Neural cell (in vitro differentiated cells): ENCODE results near the gene PPP1R11. TPM values are rescaled to one million over a fixed set of nuclear protein-coding genes. Genes with fewer than 3 reads are reported as not detected.
A peak's percentile ranks its signal among the peaks of the same experiment; 100 is the strongest.

ENCODE experiments used
- H2AFZ ChIP-seq: fragments of 200-600, 300-800 bp; sonication (generic), shearing (Covaris generic); 2 replicates; pipeline ENCODE4 v1.6.0; 2014; ENCODE audit warnings: low read depth, mild to moderate bottlenecking, antibody characterized with exemption, low read length, moderate library complexity
- H3F3A ChIP-seq: fragments of 200-600 bp; shearing (Covaris generic); 2 replicates; pipeline ENCODE4 v1.6.1; 2016; ENCODE audit warnings: mild to moderate bottlenecking, moderate library complexity, mixed read lengths, antibody characterized with exemption, low read length; ENCODE audit not compliant: insufficient read depth, poor library complexity, severe bottlenecking
- H3K27ac ChIP-seq: fragments of 200-600, 300-800 bp; sonication (generic), shearing (Covaris generic); 2 replicates; pipeline ENCODE4 v1.5.1; 2014; ENCODE audit warnings: mild to moderate bottlenecking, low read length, moderate library complexity
- H3K27me3 ChIP-seq: fragments of 300-800, 200-600 bp; sonication (generic), shearing (Covaris generic); 2 replicates; pipeline ENCODE4 v1.6.0; 2014; ENCODE audit warnings: mild to moderate bottlenecking, low read depth, low read length, moderate library complexity; ENCODE audit not compliant: insufficient read depth
- H3K36me3 ChIP-seq: fragments of 300-800, 200-600 bp; sonication (generic), shearing (Covaris generic); 2 replicates; pipeline ENCODE4 v1.5.1; 2014; ENCODE audit warnings: mild to moderate bottlenecking, antibody characterized with exemption, low read length, moderate library complexity; ENCODE audit not compliant: insufficient read depth
- H3K4me2 ChIP-seq: fragments of 300-800, 200-600 bp; sonication (generic), shearing (Covaris generic); 2 replicates; pipeline ENCODE4 v1.6.0; 2014; ENCODE audit warnings: mild to moderate bottlenecking, low read length
- H3K4me3 ChIP-seq: fragments of 300-800, 200-600 bp; sonication (generic), shearing (Covaris generic); 2 replicates; pipeline ENCODE4 v1.5.1; 2014; ENCODE audit warnings: mild to moderate bottlenecking, low read length, moderate library complexity
- H3K79me2 ChIP-seq: fragments of 200-600 bp; shearing (Covaris generic); replicated peaks from 2 replicates; pipeline ENCODE4 v1.6.0; 2014; ENCODE audit warnings: mild to moderate bottlenecking, low read length, moderate library complexity; ENCODE audit not compliant: insufficient read depth
- H3K9ac ChIP-seq: fragments of 300-800, 200-600 bp; sonication (generic), shearing (Covaris generic); 2 replicates; pipeline ENCODE4 v1.6.1; 2016; ENCODE audit warnings: mild to moderate bottlenecking, low read length, mixed read lengths
- H3K9me2 ChIP-seq: fragments of 200-600 bp; shearing (Covaris generic); 2 replicates; pipeline ENCODE4 v1.6.1; 2016; ENCODE audit warnings: mild to moderate bottlenecking, low read length, mixed read lengths; ENCODE audit not compliant: insufficient read depth
- H3K9me3 ChIP-seq: fragments of 200-600, 300-800 bp; sonication (generic), shearing (Covaris generic); 2 replicates; pipeline ENCODE4 v1.6.1; 2016; ENCODE audit warnings: mild to moderate bottlenecking, mixed run types, low read length, moderate library complexity, mixed read lengths
- H4K20me1 ChIP-seq: fragments of 200-600 bp; shearing (Covaris generic); 2 replicates; pipeline ENCODE4 v1.6.1; 2016; ENCODE audit warnings: mild to moderate bottlenecking, mixed run types; ENCODE audit not compliant: insufficient read depth
- CTCF ChIP-seq: fragments of 450-650 bp; IDR thresholded peaks from 2 replicates; pipeline ENCODE4 v1.5.1; 2014; ENCODE audit warnings: antibody characterized with exemption, mild to moderate bottlenecking, moderate library complexity; ENCODE audit not compliant: poor library complexity, severe bottlenecking
- EP300 ChIP-seq: fragments of 450-650 bp; conservative IDR thresholded peaks from 2 replicates; pipeline ENCODE4 v1.6.1; 2014; ENCODE audit warnings: antibody characterized with exemption, mild to moderate bottlenecking, moderate library complexity; ENCODE audit not compliant: poor library complexity, severe bottlenecking
- EZH2 ChIP-seq: fragments of 200-600, 300-800 bp; shearing (Covaris generic), sonication (generic); IDR thresholded peaks from 2 replicates; pipeline ENCODE4 v1.6.1; 2014; ENCODE audit warnings: antibody characterized with exemption, low read length, borderline replicate concordance, mild to moderate bottlenecking; ENCODE audit not compliant: insufficient read depth, poor library complexity, severe bottlenecking
- MXI1 ChIP-seq: fragments of 450-650 bp; conservative IDR thresholded peaks from 2 replicates; pipeline ENCODE4 v1.6.1; 2014; ENCODE audit warnings: antibody characterized with exemption, mild to moderate bottlenecking; ENCODE audit not compliant: poor library complexity, severe bottlenecking
- POLR2AphosphoS5 ChIP-seq: IDR thresholded peaks from 2 replicates; pipeline ENCODE4 v1.6.1; 2012
- RAD21 ChIP-seq: fragments of 450-650 bp; conservative IDR thresholded peaks from 2 replicates; pipeline ENCODE4 v1.6.1; 2014; ENCODE audit warnings: antibody characterized with exemption, mild to moderate bottlenecking, moderate library complexity
- REST ChIP-seq: IDR thresholded peaks from 2 replicates; pipeline ENCODE4 v1.6.1; 2012; ENCODE audit warnings: borderline replicate concordance
- SMC3 ChIP-seq: fragments of 450-650 bp; conservative IDR thresholded peaks from 2 replicates; pipeline ENCODE4 v1.6.1; 2014; ENCODE audit warnings: antibody characterized with exemption, mild to moderate bottlenecking, moderate library complexity; ENCODE audit not compliant: poor library complexity
- TAF1 ChIP-seq: IDR thresholded peaks from 2 replicates; pipeline ENCODE4 v1.6.1; 2012; ENCODE audit warnings: low read depth
- polyA plus RNA-seq: library from polyadenylated mRNA; depleted of rRNA; stranded (reverse); fragments of >200 nt; gene quantifications from 2 replicates; pipeline ENCODE4 v1.2.3, GENCODE V29; 2014

Gene PPP1R11
- polyA plus RNA-seq, 1 donor from 2014 or later = 39.7 TPM

DNA sequence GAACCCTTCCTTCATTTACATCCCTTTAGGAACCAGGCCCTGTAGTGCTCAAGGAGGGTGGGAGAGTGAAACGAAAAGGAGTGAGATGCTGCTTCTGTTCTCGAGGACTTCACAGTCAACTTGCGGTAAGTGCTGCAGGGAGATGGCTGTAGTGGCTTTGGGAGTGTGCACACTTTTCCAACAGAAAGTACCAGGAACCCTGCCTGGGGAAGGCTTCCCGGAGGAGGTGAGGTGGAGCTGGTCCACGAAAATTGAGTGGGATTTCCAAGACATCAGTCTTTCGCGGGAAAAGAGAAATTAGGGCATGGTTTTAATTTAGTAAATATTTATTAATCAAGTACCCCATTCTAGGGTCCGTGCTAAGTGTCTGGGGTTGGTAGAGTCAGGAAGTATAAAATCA is 33.2 kb downstream of the PPP1R11 start:
- Histone ChIP-seq H3K9ac (no peak overlapping the region), H3K36me3 (no peaks in the 10 kb centered on the region), H3K9me2 (no peaks in the 10 kb centered on the region), H3K79me2 (no peaks in the 10 kb centered on the region), H3K4me2 (no peak overlapping the region), H4K20me1 (no peaks in the 10 kb centered on the region), H3K27me3 (peaks cover 78% of the 10 kb centered on the region), H3F3A (no peaks in the 10 kb centered on the region), H3K4me3 (no peak overlapping the region), H3K27ac (no peak overlapping the region), H2AFZ (no peak overlapping the region), H3K9me3 (no peaks in the 10 kb centered on the region)
- no peak for TF ChIP-seq REST
- TF ChIP-seq EZH2 = no peak
- TF ChIP-seq CTCF = no peak
- no peak for TF ChIP-seq SMC3
- no peak for TF ChIP-seq TAF1
- no peak for TF ChIP-seq RAD21
- TF ChIP-seq MXI1 = no peak
- no peak for TF ChIP-seq EP300
- TF ChIP-seq POLR2AphosphoS5 = no peak

- Histone ChIP-seq H3K79me2 (no peaks in the 10 kb centered on the region), H3K9ac (no peak overlapping the region), H3K36me3 (no peaks in the 10 kb centered on the region), H2AFZ (no peak overlapping the region), H3K9me3 (no peaks in the 10 kb centered on the region), H3K4me3 (peak overlapping the region; percentile 50), H3K9me2 (no peaks in the 10 kb centered on the region), H3K27me3 (peaks cover 84% of the 10 kb centered on the region), H3F3A (no peaks in the 10 kb centered on the region), H3K4me2 (no peak overlapping the region), H3K27ac (no peak overlapping the region), H4K20me1 (no peaks in the 10 kb centered on the region)
- no peak for TF ChIP-seq EP300
- no peak for TF ChIP-seq POLR2AphosphoS5
- no peak for TF ChIP-seq CTCF
- TF ChIP-seq SMC3 = no peak
- TF ChIP-seq MXI1 = no peak
- TF ChIP-seq TAF1 = no peak
- TF ChIP-seq EZH2 = no peak
- TF ChIP-seq REST = no peak
- no peak for TF ChIP-seq RAD21
Observed at GRCh38 chr6:30100585-30101443, 33.8 kb downstream of the PPP1R11 start.
